Measurements from ENCODE around the gene FAM24B. TPM values are rescaled to one million over a fixed set of nuclear protein-coding genes. Genes with fewer than 3 reads are reported as not detected.

Gene FAM24B
- total RNA-seq, 6 donors from 2014 or later: 1.5 to 10.5 (median 3.4) TPM

DNA sequence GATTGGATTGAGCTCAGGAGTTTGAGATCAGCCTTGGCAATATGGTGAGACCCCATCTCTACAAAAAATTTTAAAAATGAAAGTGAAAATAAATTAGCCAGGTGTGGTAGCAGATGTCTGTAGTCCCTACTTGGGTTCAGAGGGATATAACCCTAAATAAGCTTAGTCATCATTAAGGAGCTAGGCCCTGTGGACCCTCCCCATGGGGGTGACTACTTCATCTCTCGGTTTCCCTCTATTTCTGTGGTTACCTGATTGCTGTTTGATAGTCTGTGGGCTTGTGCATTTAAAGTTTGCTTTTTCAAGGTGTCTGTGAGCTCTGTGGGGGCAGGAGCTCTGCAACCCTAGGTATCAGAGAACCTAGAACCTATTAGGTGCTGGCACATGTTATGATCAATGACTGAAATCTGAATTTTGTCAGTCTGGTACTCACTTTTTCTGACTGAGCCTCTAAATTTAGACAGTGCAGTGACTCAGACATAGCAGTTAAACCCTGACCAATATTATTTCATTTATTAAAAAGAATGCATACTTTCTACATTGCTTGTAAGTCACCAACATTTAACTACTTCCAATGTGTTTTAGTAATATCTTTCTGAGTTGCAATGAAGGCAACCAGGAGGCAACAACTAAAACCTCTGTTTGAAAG lies 25.6 kb downstream of the FAM24B start:
- no peaks in the 10 kb centered on the region for H3K9me3 ChIP-seq
- DNase-seq (no peak), ATAC-seq (ENCODE audit: low FRiP score in 2 of 2) (no peak)
- TF ChIP-seq EP300 (IDR thresholded peaks at IDR 0.05): no peak
- TF ChIP-seq POLR2AphosphoS5 (IDR thresholded peaks at IDR 0.05): no peak
- TF ChIP-seq, protein P1, sequence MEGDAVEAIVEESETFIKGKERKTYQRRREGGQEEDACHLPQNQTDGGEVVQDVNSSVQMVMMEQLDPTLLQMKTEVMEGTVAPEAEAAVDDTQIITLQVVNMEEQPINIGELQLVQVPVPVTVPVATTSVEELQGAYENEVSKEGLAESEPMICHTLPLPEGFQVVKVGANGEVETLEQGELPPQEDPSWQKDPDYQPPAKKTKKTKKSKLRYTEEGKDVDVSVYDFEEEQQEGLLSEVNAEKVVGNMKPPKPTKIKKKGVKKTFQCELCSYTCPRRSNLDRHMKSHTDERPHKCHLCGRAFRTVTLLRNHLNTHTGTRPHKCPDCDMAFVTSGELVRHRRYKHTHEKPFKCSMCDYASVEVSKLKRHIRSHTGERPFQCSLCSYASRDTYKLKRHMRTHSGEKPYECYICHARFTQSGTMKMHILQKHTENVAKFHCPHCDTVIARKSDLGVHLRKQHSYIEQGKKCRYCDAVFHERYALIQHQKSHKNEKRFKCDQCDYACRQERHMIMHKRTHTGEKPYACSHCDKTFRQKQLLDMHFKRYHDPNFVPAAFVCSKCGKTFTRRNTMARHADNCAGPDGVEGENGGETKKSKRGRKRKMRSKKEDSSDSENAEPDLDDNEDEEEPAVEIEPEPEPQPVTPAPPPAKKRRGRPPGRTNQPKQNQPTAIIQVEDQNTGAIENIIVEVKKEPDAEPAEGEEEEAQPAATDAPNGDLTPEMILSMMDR (IDR thresholded peaks at IDR 0.05): no peak
- no peak for TF ChIP-seq POLR2A (IDR thresholded peaks at IDR 0.05)
- WGBS, 2 donors: 89 to 90% methylated on average over 1 of the region's 1 CpG
- H3K27me3 ChIP-seq: no peaks in the 10 kb centered on the region
- H3K36me3 ChIP-seq: peaks cover 0 to 12% (median 3%) of the 10 kb centered on the region in 4 donors
- H3K4me3 ChIP-seq: no peak overlapping the region
- H3K27ac ChIP-seq: no peak overlapping the region
- no peaks in the 10 kb centered on the region for H3K4me1 ChIP-seq

DNA sequence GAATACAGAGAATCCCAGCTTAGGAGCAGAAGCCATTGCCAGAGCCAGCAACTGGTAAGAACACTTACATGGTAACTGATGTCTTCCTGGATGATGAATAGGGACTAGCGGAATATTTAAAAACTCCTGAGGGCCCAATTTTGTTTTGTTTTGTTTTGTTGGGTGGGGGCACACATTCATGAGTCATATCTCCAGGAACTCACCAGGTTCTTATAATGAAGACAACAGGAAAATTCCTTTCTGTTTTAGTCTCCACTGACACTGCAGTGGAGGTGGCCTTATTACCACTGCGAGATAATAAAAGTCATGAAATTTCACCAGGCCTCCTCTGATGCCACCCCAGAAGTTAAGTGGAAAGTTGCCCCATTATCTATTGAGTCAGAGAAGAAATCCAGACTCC lies 27.1 kb downstream of the FAM24B start:
- Histone ChIP-seq H3K27ac (no peak overlapping the region), H3K27me3 (no peaks in the 10 kb centered on the region), H3K36me3 (peaks cover 0 to 12% (median 3%) of the 10 kb centered on the region in 4 donors), H3K4me3 (no peak overlapping the region), H3K9me3 (no peaks in the 10 kb centered on the region), H3K4me1 (no peaks in the 10 kb centered on the region)
- WGBS, 2 donors: 87 to 95% methylated on average over 2 of the region's 2 CpGs
- ATAC-seq (ENCODE audit: low FRiP score in 2 of 2) (no peak), DNase-seq (no peak)
- TF ChIP-seq POLR2A (IDR thresholded peaks at IDR 0.05) (no peak), POLR2AphosphoS5 (IDR thresholded peaks at IDR 0.05) (no peak)
- TF ChIP-seq, protein P1 (IDR thresholded peaks at IDR 0.05): no peak

DNA sequence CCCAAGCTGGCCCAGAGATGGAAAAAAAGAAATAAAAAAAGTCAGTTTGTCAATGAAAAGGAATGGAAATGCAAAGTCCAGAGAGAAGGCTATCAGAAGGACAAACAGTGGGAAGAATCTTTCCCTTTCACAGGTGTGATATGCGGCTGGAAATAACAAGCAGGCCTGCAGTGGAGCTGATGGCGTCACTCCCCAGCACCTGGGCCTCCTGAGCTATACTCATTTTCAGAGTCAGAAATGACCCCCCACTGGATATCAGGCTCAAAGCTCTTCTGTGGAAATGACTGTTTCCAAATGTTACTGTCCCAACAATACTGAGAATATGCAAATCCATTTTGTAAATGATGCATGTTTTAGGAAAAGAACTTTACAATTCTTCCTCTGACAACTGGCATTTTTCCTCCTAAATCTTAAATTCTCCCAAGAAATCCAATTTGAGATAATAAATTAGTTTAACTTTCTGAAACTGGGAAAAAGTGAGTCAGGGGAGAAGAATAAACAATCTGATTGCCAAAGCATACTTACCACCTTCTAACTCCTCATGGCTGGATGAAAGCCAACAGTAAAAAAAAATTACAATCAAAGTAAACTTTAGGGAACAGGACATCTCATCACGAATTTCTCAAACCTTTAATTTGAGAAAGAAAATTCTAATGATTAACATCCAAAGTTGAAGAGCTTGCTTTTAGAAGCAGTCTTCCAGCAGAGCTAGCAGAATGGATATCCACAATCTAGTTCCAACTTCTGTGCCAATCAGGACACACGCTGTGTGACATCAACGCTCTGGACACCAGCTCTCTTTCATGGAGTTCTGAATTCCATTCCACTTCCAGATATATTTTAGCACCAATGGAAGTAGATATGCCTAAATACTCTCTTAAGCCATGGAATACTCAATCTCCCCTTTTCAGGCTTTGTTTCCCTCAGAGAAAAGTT lies 28.4 kb downstream of the FAM24B start:
- H3K9me3 ChIP-seq: no peaks in the 10 kb centered on the region
- no peak overlapping the region for H3K27ac ChIP-seq
- WGBS, 2 donors: 75 to 80% methylated on average over 5 of the region's 5 CpGs
- no peaks in the 10 kb centered on the region for H3K27me3 ChIP-seq
- no peaks in the 10 kb centered on the region for H3K4me1 ChIP-seq
- H3K4me3 ChIP-seq: no peak overlapping the region
- no peak for DNase-seq
- H3K36me3 ChIP-seq: peaks cover 0 to 12% (median 3%) of the 10 kb centered on the region in 4 donors
- TF ChIP-seq, protein P1 (IDR thresholded peaks at IDR 0.05): no peak
- no peak for TF ChIP-seq EP300 (IDR thresholded peaks at IDR 0.05)
- no peak for ATAC-seq (ENCODE audit: low FRiP score in 2 of 2)

DNA sequence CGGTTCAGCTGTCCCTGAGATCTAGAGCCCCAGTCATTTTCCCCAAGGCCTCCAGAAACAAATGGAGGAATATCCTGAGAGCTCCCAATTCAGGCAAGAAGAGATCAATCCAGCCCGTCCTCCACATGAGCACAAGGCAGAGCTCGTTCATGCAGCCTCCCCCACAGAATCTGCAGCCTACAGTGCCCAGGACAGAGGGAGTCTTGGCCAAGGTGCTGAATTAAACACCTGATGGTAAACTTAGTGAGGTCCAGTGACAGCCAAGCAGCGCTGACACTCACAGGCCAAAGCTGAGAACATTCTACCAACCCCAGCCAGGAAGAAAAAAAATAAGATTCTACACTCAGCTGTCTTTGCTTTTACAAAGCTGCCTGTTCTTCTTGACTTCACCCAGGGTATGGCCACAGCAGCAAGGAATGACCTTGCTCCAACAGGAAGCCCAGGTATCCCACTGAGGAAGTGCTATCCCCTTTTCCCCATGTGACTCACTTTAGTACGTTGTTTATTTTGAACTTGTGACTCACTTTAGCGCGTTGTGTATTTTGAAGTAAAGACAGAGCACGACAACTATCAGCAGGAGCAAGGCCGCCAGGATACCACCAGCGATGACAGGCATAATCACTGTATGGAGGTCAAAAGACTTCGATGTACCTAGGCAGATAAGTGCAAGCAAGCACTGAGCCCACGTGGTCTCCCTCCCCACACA lies 29.3 kb downstream of the FAM24B start:
- 90 to 91% methylated on average over 12 of the region's 12 CpGs for WGBS, 2 donors
- no peak for DNase-seq
- TF ChIP-seq EP300 (IDR thresholded peaks at IDR 0.05) (no peak), POLR2A (IDR thresholded peaks at IDR 0.05) (no peak), POLR2AphosphoS5 (IDR thresholded peaks at IDR 0.05) (no peak)
- TF ChIP-seq, protein P1 (IDR thresholded peaks at IDR 0.05): no peak
- no peaks in the 10 kb centered on the region for H3K4me1 ChIP-seq
- no peak overlapping the region for H3K4me3 ChIP-seq
- no peaks in the 10 kb centered on the region for H3K9me3 ChIP-seq
- no peak overlapping the region for H3K27ac ChIP-seq
- no peak for ATAC-seq (ENCODE audit: low FRiP score in 2 of 2)
- no peaks in the 10 kb centered on the region for H3K27me3 ChIP-seq
- peaks cover 0 to 12% (median 3%) of the 10 kb centered on the region in 4 donors for H3K36me3 ChIP-seq

All from upper lobe of left lung (tissue), 6 donors.